GM23248 (cell line): ENCODE data around the gene SLC1A6.

ENCODE experiments used
- EZH2 ChIP-seq: fragments of 200-600 bp; sonication (generic); IDR thresholded peaks from 2 replicates; pipeline ENCODE4 v1.6.1; 2018; ENCODE audit warnings: antibody characterized with exemption, mild to moderate bottlenecking; ENCODE audit not compliant: insufficient read depth, poor library complexity, severe bottlenecking
- EZH2phosphoT487 ChIP-seq: fragments of 200-600 bp; sonication (generic); IDR thresholded peaks from 2 replicates; pipeline ENCODE4 v1.6.1; 2018; ENCODE audit warnings: antibody characterized with exemption, moderate library complexity, mild to moderate bottlenecking, low read depth; ENCODE audit not compliant: insufficient read depth

DNA sequence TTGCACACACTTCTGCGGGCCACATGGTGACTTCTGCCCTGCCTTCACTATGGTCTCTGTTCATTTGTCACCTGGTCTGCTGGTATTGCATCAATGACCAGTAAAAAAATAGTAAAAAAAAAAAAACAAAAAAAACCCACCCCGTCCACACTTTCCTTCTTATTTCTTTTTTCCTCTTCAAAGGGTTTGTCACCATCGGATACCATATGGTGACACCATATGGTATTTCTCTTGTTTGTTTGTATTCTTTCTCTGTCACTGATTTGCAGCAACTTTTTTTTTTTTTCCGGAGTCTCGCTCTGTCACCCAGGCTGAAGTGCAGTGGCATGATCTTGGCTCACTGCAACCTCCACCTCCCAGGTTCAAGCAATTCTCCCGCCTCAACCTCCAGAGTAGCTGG is 64.5 kb downstream of the SLC1A6 start:
- TF ChIP-seq EZH2 (no peak), EZH2phosphoT487 (no peak)
